Mesendoderm (in vitro differentiated cells): ENCODE measurements around the gene SMYD3.
A peak's percentile ranks its signal among the peaks of the same experiment; 100 is the strongest.

Experiments used
- DNase-seq: peaks from one replicate; pipeline ENCODE4 v3.0.0; 2013
- H2AK5ac ChIP-seq: 2 replicates; pipeline ENCODE4 v1.6.1; 2013; ENCODE audit warnings: low read length, inconsistent platforms
- H2BK120ac ChIP-seq: 2 replicates; pipeline ENCODE4 v1.6.1; 2013; ENCODE audit warnings: low read depth, mild to moderate bottlenecking, low read length, moderate library complexity, mixed read lengths
- H2BK15ac ChIP-seq: replicated peaks from 2 replicates; pipeline ENCODE4 v1.6.1; 2013; ENCODE audit warnings: low read depth, mild to moderate bottlenecking, moderate library complexity
- H2BK5ac ChIP-seq: 2 replicates; pipeline ENCODE4 v1.6.1; 2013; ENCODE audit warnings: low read length, inconsistent platforms
- H3K18ac ChIP-seq: 2 replicates; pipeline ENCODE4 v1.6.1; 2013; ENCODE audit warnings: mild to moderate bottlenecking, low read length, mixed read lengths
- H3K23ac ChIP-seq: one replicate; pipeline ENCODE4 v1.6.1; 2013; ENCODE audit warnings: low read length
- H3K27ac ChIP-seq: 2 replicates; pipeline ENCODE4 v1.5.1; 2013; ENCODE audit warnings: low read depth, mild to moderate bottlenecking, inconsistent platforms, low read length, moderate library complexity
- H3K27me3 ChIP-seq: 2 replicates; pipeline ENCODE4 v1.6.1; 2013; ENCODE audit warnings: low read length, control low read depth, mild to moderate bottlenecking, inconsistent platforms; ENCODE audit not compliant: insufficient read depth, poor library complexity
- H3K36me3 ChIP-seq: 2 replicates; pipeline ENCODE4 v1.6.1; 2013; ENCODE audit warnings: low read length, inconsistent platforms; ENCODE audit not compliant: control insufficient read depth, insufficient read depth
- H3K4ac ChIP-seq: one replicate; pipeline ENCODE4 v1.6.1; 2013; ENCODE audit warnings: low read depth, mild to moderate bottlenecking, low read length, moderate library complexity
- H3K4me1 ChIP-seq: 2 replicates; pipeline ENCODE4 v1.6.1; 2013; ENCODE audit warnings: low read depth, low read length, inconsistent platforms; ENCODE audit not compliant: control insufficient read depth
- H3K4me2 ChIP-seq: 2 replicates; pipeline ENCODE4 v1.6.1; 2013; ENCODE audit warnings: low read length
- H3K4me3 ChIP-seq: 2 replicates; pipeline ENCODE4 v1.5.1; 2013; ENCODE audit warnings: mild to moderate bottlenecking, low read length
- H3K56ac ChIP-seq: one replicate; pipeline ENCODE4 v1.6.1; 2013; ENCODE audit warnings: low read length
- H3K79me1 ChIP-seq: 2 replicates; pipeline ENCODE4 v1.6.1; 2013; ENCODE audit warnings: low read length, inconsistent platforms
- H3K79me2 ChIP-seq: 2 replicates; pipeline ENCODE4 v1.6.1; 2013; ENCODE audit warnings: mild to moderate bottlenecking, low read length; ENCODE audit not compliant: control insufficient read depth, insufficient read depth
- H3K9ac ChIP-seq: 2 replicates; pipeline ENCODE4 v1.6.1; 2013; ENCODE audit warnings: low read length, inconsistent platforms
- H4K5ac ChIP-seq: one replicate; pipeline ENCODE4 v1.6.1; 2013; ENCODE audit warnings: low read length
- H4K8ac ChIP-seq: one replicate; pipeline ENCODE4 v1.6.1; 2013; ENCODE audit warnings: low read depth, mild to moderate bottlenecking, control low read depth, low read length, moderate library complexity
- WGBS: extraction: QIAGEN DNeasy Blood & Tissue Kit; methylation state at CpG from one replicate; pipeline ENCODE4 v1.1.7; 2013; ENCODE audit warnings: low lambda C conversion rate, missing lambda C conversion rate; ENCODE audit not compliant: insufficient coverage; ENCODE audit errors: extremely low coverage; 5-methylcytosine and 5-hydroxymethylcytosine counted together

The SMYD3 gene

DNA sequence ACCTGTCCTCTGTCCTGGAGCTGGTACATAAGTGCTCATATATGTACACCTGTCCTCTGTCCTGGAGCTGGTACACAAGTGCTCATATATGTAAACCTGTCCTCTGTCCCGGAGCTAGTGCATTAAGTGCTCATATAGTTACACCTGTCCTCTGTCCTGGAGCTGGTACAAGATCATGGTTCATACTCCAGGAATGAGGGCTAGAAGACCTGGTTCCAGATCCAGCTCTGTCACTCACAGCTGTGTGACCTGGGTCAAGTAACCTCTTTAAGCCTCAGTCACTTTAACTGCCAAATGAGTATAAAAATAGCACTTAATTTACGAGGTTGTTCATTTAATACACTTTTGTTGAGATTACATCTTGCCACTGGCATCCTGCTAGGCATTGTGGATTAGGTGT is 28.0 kb downstream of the SMYD3 start:
- H3K4me2 ChIP-seq: no peak overlapping the region
- H4K5ac ChIP-seq: no peak overlapping the region
- H3K23ac ChIP-seq: no peak overlapping the region
- H3K79me2 ChIP-seq: no peaks in the 10 kb centered on the region
- no peak overlapping the region for H3K27ac ChIP-seq
- no peaks in the 10 kb centered on the region for H3K36me3 ChIP-seq
- H2BK120ac ChIP-seq: no peak overlapping the region
- no peak overlapping the region for H3K9ac ChIP-seq
- H3K4me1 ChIP-seq: no peaks in the 10 kb centered on the region
- no peak overlapping the region for H3K4ac ChIP-seq
- WGBS: no CpG with 5 or more reads among the region's 2 CpGs
- no peak for DNase-seq
- H3K56ac ChIP-seq: no peak overlapping the region
- H2BK15ac ChIP-seq: no peak overlapping the region
- no peak overlapping the region for H3K18ac ChIP-seq
- H3K27me3 ChIP-seq: no peaks in the 10 kb centered on the region
- H2AK5ac ChIP-seq: no peak overlapping the region
- H2BK5ac ChIP-seq: no peak overlapping the region
- no peak overlapping the region for H3K4me3 ChIP-seq
- no peak overlapping the region for H4K8ac ChIP-seq
- H3K79me1 ChIP-seq: no peaks in the 10 kb centered on the region

DNA sequence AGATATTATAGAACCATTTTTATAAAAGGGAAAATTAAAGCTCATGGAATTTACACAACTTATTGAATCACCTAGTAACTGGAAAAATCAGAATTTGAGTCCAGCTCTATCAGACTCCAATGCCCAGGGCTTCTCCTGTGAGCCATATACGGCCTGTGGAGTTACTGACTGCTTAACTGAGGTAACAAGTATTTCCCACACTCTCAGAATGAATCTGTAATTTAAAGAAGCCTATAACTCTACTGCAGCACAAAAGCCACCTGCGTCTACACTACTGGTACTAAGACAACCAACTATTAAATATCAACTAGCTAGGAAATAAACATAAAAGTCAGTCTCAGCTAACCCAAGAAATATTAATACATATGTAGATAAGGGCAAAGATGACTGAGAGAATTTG is 29.4 kb downstream of the SMYD3 start:
- H2BK5ac ChIP-seq: no peak overlapping the region
- no CpG with 5 or more reads among the region's 2 CpGs for WGBS
- H3K9ac ChIP-seq: no peak overlapping the region
- H3K4me1 ChIP-seq: no peaks in the 10 kb centered on the region
- H3K79me2 ChIP-seq: no peaks in the 10 kb centered on the region
- no peak overlapping the region for H3K23ac ChIP-seq
- no peak overlapping the region for H3K4ac ChIP-seq
- no peaks in the 10 kb centered on the region for H3K79me1 ChIP-seq
- no peaks in the 10 kb centered on the region for H3K36me3 ChIP-seq
- no peak overlapping the region for H3K56ac ChIP-seq
- no peak overlapping the region for H3K4me2 ChIP-seq
- H4K5ac ChIP-seq: no peak overlapping the region
- no peak overlapping the region for H3K4me3 ChIP-seq
- no peak overlapping the region for H2BK15ac ChIP-seq
- H2BK120ac ChIP-seq: no peak overlapping the region
- H2AK5ac ChIP-seq: no peak overlapping the region
- no peaks in the 10 kb centered on the region for H3K27me3 ChIP-seq
- H4K8ac ChIP-seq: no peak overlapping the region
- DNase-seq: no peak
- H3K27ac ChIP-seq: no peak overlapping the region
- no peak overlapping the region for H3K18ac ChIP-seq

DNA sequence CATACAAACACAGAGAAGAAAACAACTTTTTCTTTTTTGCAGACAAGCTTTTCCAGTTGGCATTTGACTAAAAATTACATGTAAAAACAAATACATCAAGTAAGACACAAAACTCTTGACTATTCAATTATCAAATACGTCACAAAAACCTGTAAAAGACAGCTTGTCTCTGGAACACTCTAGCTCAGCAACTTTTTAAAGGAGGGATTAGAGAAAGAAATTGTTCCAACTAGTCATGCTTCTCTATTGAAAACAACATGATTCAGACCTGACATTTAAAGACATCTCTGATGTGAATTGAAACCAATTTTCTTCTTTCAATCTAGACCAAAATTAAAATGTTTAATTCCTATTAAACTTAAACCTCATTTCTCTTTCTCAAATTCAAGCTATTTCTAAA is 30.3 kb downstream of the SMYD3 start:
- DNase-seq: no peak
- no peaks in the 10 kb centered on the region for H3K79me2 ChIP-seq
- no peak overlapping the region for H2BK15ac ChIP-seq
- H3K56ac ChIP-seq: no peak overlapping the region
- WGBS: no CpG with 5 or more reads among the region's 1 CpG
- H3K4me3 ChIP-seq: no peak overlapping the region
- H3K9ac ChIP-seq: no peak overlapping the region
- no peak overlapping the region for H4K5ac ChIP-seq
- no peaks in the 10 kb centered on the region for H3K27me3 ChIP-seq
- no peak overlapping the region for H2BK5ac ChIP-seq
- no peak overlapping the region for H3K18ac ChIP-seq
- H4K8ac ChIP-seq: no peak overlapping the region
- no peak overlapping the region for H3K23ac ChIP-seq
- H3K79me1 ChIP-seq: no peaks in the 10 kb centered on the region
- no peak overlapping the region for H3K4ac ChIP-seq
- no peaks in the 10 kb centered on the region for H3K4me1 ChIP-seq
- no peak overlapping the region for H3K27ac ChIP-seq
- H2BK120ac ChIP-seq: no peak overlapping the region
- no peaks in the 10 kb centered on the region for H3K36me3 ChIP-seq
- no peak overlapping the region for H3K4me2 ChIP-seq
- H2AK5ac ChIP-seq: no peak overlapping the region

DNA sequence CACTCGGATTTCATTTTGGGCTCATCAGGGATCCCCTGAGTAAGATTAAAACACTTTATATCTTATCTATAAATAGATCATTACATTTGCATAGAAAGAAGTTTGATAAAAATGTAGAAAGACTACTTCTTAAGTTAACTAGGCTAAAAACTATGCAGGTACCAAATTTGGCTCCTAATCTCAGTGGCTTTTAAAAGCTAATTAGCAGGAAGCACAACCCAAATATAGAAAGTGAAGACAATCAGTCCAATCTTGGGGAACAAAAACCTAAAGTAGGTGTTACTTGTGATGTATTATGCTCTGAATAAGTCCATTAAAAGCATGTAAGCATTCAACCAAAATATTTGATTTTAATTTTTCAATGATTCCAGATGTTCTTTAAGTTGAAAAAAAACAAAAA is 35.4 kb downstream of the SMYD3 start:
- Histone ChIP-seq H3K4me2 (no peak overlapping the region), H3K56ac (no peak overlapping the region), H3K4me3 (no peak overlapping the region), H3K23ac (no peak overlapping the region), H2BK15ac (no peak overlapping the region), H3K9ac (no peak overlapping the region), H3K79me1 (no peaks in the 10 kb centered on the region), H2BK120ac (no peak overlapping the region), H4K8ac (no peak overlapping the region), H3K79me2 (no peaks in the 10 kb centered on the region), H3K4ac (no peak overlapping the region), H2BK5ac (no peak overlapping the region), H3K18ac (no peak overlapping the region), H4K5ac (no peak overlapping the region), H3K4me1 (no peaks in the 10 kb centered on the region), H3K36me3 (no peaks in the 10 kb centered on the region), H3K27me3 (no peaks in the 10 kb centered on the region), H2AK5ac (no peak overlapping the region), H3K27ac (no peak overlapping the region)
- DNase-seq: peak; percentile 31
- WGBS: no CpG with 5 or more reads among the region's 1 CpG

DNA sequence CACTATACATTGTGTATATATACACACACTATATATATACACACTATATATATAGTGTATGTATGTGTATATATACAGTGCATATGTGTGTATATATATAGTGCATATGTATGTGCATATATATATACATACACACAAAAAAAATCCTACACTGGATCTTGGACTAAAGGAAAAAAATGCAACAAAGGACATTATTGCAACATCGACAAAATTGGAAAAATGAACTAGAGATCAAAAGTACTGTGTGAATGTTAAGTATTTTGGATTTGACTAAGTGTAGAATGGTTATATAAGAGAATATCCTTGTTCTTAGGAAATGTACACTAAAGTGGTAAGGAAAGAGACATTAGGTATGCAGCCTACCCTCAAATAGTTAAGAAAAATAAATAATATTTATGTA is 36.5 kb downstream of the SMYD3 start:
- Histone ChIP-seq H2BK15ac (no peak overlapping the region), H3K9ac (no peak overlapping the region), H3K79me2 (no peaks in the 10 kb centered on the region), H3K23ac (no peak overlapping the region), H3K56ac (no peak overlapping the region), H4K8ac (no peak overlapping the region), H4K5ac (no peak overlapping the region), H3K4me2 (no peak overlapping the region), H3K27ac (no peak overlapping the region), H2BK5ac (no peak overlapping the region), H3K18ac (no peak overlapping the region), H3K4ac (no peak overlapping the region), H3K36me3 (no peaks in the 10 kb centered on the region), H2AK5ac (no peak overlapping the region), H3K27me3 (no peaks in the 10 kb centered on the region), H3K4me3 (no peak overlapping the region), H3K4me1 (no peaks in the 10 kb centered on the region), H3K79me1 (no peaks in the 10 kb centered on the region), H2BK120ac (no peak overlapping the region)
- DNase-seq: no peak
- WGBS: no CpG with 5 or more reads among the region's 1 CpG

DNA sequence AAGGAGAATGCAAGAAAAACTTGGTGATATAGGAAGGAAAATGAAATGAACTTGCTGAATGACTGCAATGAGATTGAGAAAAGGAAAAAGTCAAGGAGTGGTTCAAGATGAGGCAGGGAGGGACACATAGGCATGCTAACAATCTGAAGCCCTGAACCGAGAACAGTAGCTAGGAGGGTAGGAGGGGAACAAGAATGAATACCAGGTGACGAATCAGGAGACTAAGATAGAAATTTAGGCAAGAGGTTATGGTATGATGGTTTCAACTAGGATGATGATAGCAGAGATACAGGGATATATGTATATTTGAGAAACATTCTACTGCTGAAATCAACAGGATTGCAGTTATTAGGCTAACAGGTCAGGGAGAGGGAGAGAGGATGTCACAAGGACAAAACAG is 44.1 kb downstream of the SMYD3 start:
- H3K18ac ChIP-seq: no peak overlapping the region
- H2BK5ac ChIP-seq: no peak overlapping the region
- no peak overlapping the region for H4K5ac ChIP-seq
- no peak overlapping the region for H3K4ac ChIP-seq
- no peak overlapping the region for H2BK15ac ChIP-seq
- H3K27me3 ChIP-seq: no peaks in the 10 kb centered on the region
- no peak overlapping the region for H2AK5ac ChIP-seq
- H3K23ac ChIP-seq: no peak overlapping the region
- H3K36me3 ChIP-seq: no peaks in the 10 kb centered on the region
- H3K79me2 ChIP-seq: no peaks in the 10 kb centered on the region
- no peak overlapping the region for H4K8ac ChIP-seq
- H3K27ac ChIP-seq: no peak overlapping the region
- H2BK120ac ChIP-seq: no peak overlapping the region
- no peak overlapping the region for H3K56ac ChIP-seq
- DNase-seq: no peak
- no peak overlapping the region for H3K4me2 ChIP-seq
- WGBS: no CpG with 5 or more reads among the region's 2 CpGs
- H3K4me3 ChIP-seq: no peak overlapping the region
- H3K9ac ChIP-seq: no peak overlapping the region
- H3K4me1 ChIP-seq: no peaks in the 10 kb centered on the region
- H3K79me1 ChIP-seq: no peaks in the 10 kb centered on the region
